Measurements from ENCODE around the gene GSPT1.

The GSPT1 gene

DNA sequence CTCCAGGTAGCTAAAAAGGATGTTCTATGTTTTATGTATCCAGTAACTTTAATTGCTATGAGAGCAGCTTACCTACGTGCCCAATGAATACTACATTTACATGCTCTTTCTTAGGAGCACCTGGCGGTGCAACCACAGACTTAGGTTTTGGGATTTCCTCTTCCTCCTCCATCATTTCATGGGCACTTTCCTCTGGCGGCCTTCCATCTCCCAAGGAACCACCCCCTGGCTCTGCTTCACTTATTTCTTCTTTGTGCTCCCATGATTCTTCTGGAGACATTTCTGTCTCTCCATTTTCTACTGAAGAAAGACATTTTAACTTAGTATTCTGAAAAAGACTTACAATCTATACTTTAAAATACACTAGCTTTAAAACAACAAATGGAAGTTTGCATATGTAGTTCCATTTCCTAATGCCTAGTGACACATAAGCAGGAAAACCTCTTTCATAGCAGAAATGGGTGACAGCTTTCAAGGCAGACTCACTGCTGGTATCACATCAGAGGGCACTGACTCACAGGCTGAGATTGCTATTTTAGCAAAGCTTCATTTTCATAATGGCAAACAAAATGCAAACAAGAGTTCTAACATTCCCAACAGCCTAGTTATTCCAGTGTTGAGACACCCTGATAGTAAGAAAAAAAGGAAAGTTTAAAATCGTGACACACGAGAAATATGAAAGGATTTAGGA lies 19.1 kb downstream of the GSPT1 start:
- Histone ChIP-seq H3K9me3 (ENCODE audit: low read length) (no peaks in the 10 kb centered on the region), H3K27me3 (ENCODE audit: insufficient read depth, low read length) (no peaks in the 10 kb centered on the region), H3K36me3 (ENCODE audit: insufficient read depth, low read length) (peaks cover 30% of the 10 kb centered on the region), H3K4me1 (ENCODE audit: insufficient read depth, low read length) (no peaks in the 10 kb centered on the region), H2AFZ (ENCODE audit: low read depth, low read length) (no peak overlapping the region), H3K4me3 (ENCODE audit: low read length) (no peak overlapping the region)

- Histone ChIP-seq H3K27me3 (ENCODE audit: insufficient read depth, low read length) (no peaks in the 10 kb centered on the region), H3K9me3 (ENCODE audit: low read length) (no peaks in the 10 kb centered on the region), H3K4me3 (ENCODE audit: low read length) (no peak overlapping the region), H2AFZ (ENCODE audit: low read depth, low read length) (no peak overlapping the region), H3K4me1 (ENCODE audit: insufficient read depth, low read length) (no peaks in the 10 kb centered on the region), H3K36me3 (ENCODE audit: insufficient read depth, low read length) (peaks cover 38% of the 10 kb centered on the region)
These were observed 22.2 kb downstream of the GSPT1 start for GRCh38 chr16:11893571-11893970.

DNA sequence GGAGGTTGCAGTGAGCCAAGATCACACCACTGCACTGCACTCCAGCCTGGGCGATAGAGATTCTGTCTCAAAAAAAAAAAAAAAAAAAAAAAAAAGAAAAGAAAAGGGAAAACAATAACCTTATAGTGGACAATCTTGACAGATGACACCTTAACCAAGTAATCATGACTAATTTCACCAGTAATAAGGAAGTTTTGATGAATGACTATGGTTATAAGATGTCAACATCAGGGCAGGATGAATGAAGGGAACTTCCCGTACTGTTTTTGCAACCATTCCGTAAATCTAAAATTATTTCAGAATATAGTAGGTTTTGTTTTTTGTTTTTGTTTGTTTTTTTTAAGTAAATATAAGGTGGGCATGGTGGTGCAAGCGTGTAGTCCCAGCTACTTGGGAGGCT lies 23.0 kb downstream of the GSPT1 start:
- H3K36me3 ChIP-seq (ENCODE audit: insufficient read depth, low read length) = peaks cover 42% of the 10 kb centered on the region

DNA sequence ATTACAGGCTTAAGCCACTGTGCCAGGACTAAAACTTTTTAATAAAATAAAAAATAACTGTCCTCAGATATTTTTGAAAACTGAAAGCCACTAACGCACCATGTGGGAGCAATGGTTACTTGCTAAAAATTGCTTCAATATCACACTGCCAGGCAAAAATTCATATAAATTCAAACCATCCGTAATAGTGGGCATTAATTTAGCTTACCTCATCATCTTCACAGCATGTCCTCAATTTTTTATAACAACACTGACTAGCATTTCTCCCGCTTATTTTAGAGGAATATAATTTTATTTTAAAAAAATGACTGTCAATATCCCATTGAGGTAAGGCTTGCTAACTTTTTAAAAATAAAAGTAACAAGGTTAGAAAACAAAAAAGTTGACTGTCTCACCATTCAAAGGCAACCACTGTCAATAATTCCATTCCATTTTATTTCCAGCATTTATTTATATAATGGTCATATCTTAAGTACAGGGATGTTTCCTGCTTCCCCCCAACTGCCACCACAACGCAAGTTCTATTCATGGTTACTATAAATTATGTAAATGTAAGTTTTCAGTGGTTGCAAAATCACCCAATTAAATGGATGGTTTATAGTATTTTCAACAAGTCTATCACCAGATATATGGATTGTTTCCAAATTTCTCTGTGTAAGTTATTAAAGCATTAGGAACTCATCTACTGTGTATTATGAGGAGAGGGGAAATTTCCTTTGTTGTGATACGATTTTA lies 25.4 kb downstream of the GSPT1 start:
- Histone ChIP-seq H3K36me3 (ENCODE audit: insufficient read depth, low read length) (peaks cover 64% of the 10 kb centered on the region), H2AFZ (ENCODE audit: low read depth, low read length) (no peak overlapping the region), H3K4me3 (ENCODE audit: low read length) (no peak overlapping the region), H3K9me3 (ENCODE audit: low read length) (no peaks in the 10 kb centered on the region), H3K27me3 (ENCODE audit: insufficient read depth, low read length) (no peaks in the 10 kb centered on the region), H3K4me1 (ENCODE audit: insufficient read depth, low read length) (no peaks in the 10 kb centered on the region)

More for the DNA sequence above, 23.0 kb downstream of the GSPT1 start:
- Histone ChIP-seq H3K4me3 (ENCODE audit: low read length) (no peak overlapping the region), H3K4me1 (ENCODE audit: insufficient read depth, low read length) (no peaks in the 10 kb centered on the region), H3K27me3 (ENCODE audit: insufficient read depth, low read length) (no peaks in the 10 kb centered on the region), H2AFZ (ENCODE audit: low read depth, low read length) (no peak overlapping the region), H3K9me3 (ENCODE audit: low read length) (no peaks in the 10 kb centered on the region)

DNA sequence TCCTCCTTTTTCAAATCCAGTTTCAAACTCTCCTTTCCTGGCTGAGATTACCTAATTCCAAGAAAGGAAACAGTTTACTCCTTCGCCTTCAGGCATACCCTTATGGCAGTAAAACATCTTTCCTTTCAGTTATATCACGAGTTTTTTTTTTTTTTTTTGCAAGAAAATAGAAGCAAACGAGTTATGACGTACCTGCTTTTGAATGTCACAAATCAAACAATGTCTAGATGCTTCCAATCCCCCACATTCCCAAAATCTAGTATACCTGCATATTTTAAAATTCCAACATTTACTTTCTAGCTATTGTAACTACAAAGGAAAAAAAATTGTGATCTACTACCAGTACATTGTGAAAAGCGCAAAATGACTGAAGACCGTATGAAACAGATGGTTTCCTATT lies 28.9 kb downstream of the GSPT1 start:
- Histone ChIP-seq H3K4me1 (ENCODE audit: insufficient read depth, low read length) (no peaks in the 10 kb centered on the region), H3K27me3 (ENCODE audit: insufficient read depth, low read length) (no peaks in the 10 kb centered on the region), H3K9me3 (ENCODE audit: low read length) (no peaks in the 10 kb centered on the region), H3K36me3 (ENCODE audit: insufficient read depth, low read length) (peaks cover 63% of the 10 kb centered on the region), H3K4me3 (ENCODE audit: low read length) (no peak overlapping the region), H2AFZ (ENCODE audit: low read depth, low read length) (no peak overlapping the region)

DNA sequence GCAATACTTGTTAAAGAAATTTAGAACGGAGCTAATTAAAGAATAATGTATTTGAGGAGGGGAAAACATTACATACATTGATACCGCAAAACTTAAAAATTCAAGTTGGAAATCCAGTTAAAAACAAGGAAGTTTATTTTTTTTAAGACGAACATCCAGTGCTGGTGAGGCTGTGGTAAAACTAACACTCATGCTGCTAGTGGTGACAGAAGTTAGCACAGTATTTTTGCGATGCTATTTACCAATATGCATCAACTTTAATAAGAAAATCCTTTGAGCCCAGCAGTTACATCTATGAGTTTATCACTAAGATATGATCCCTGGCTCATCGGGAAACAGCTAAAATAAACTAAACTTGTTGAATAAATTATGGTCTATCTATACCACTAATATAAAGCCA lies 31.7 kb downstream of the GSPT1 start:
- no peaks in the 10 kb centered on the region for H3K27me3 ChIP-seq (ENCODE audit: insufficient read depth, low read length)
- no peak overlapping the region for H2AFZ ChIP-seq (ENCODE audit: low read depth, low read length)
- no peak overlapping the region for H3K4me3 ChIP-seq (ENCODE audit: low read length)
- H3K4me1 ChIP-seq (ENCODE audit: insufficient read depth, low read length) = no peaks in the 10 kb centered on the region
- no peaks in the 10 kb centered on the region for H3K9me3 ChIP-seq (ENCODE audit: low read length)
- H3K36me3 ChIP-seq (ENCODE audit: insufficient read depth, low read length) = peaks cover 75% of the 10 kb centered on the region

GRCh38 chr16:11880007-11880406 lies 35.7 kb downstream of the GSPT1 start:
- H3K27me3 ChIP-seq (ENCODE audit: insufficient read depth, low read length) = no peaks in the 10 kb centered on the region
- no peaks in the 10 kb centered on the region for H3K4me1 ChIP-seq (ENCODE audit: insufficient read depth, low read length)
- H2AFZ ChIP-seq (ENCODE audit: low read depth, low read length) = no peak overlapping the region
- H3K4me3 ChIP-seq (ENCODE audit: low read length) = no peak overlapping the region
- H3K36me3 ChIP-seq (ENCODE audit: insufficient read depth, low read length) = peaks cover 68% of the 10 kb centered on the region
- H3K9me3 ChIP-seq (ENCODE audit: low read length) = no peaks in the 10 kb centered on the region

- Histone ChIP-seq H3K4me3 (ENCODE audit: low read length) (no peak overlapping the region), H3K36me3 (ENCODE audit: insufficient read depth, low read length) (peaks cover 64% of the 10 kb centered on the region), H3K27me3 (ENCODE audit: insufficient read depth, low read length) (no peaks in the 10 kb centered on the region), H3K4me1 (ENCODE audit: insufficient read depth, low read length) (no peaks in the 10 kb centered on the region), H2AFZ (ENCODE audit: low read depth, low read length) (no peak overlapping the region), H3K9me3 (ENCODE audit: low read length) (no peaks in the 10 kb centered on the region)
These were observed 38.4 kb downstream of the GSPT1 start for GRCh38 chr16:11877374-11877773.

GRCh38 chr16:11876306-11876705 lies 39.5 kb downstream of the GSPT1 start:
- peaks cover 60% of the 10 kb centered on the region for H3K36me3 ChIP-seq (ENCODE audit: insufficient read depth, low read length)

DNA sequence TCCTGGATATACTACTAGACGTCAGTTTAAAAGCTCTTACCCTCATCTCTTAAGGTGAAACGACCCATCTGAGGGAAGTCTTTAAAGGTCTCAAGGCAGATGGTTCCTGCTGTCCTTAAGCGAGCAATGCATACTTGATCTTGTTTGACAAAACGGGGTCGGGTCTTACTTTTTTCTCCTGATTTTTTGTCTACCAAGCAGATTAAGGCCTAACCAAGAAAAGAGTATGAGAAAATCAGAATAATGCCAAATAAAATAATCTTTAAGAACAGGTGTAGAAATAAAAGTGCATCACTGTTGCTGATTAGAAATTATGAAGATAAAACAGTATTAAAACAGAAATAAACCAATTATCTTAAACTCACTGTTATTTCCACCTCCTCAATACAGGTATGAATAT lies 40.0 kb downstream of the GSPT1 start:
- Histone ChIP-seq H3K9me3 (ENCODE audit: low read length) (no peaks in the 10 kb centered on the region), H2AFZ (ENCODE audit: low read depth, low read length) (no peak overlapping the region), H3K36me3 (ENCODE audit: insufficient read depth, low read length) (peaks cover 60% of the 10 kb centered on the region), H3K4me1 (ENCODE audit: insufficient read depth, low read length) (no peaks in the 10 kb centered on the region), H3K4me3 (ENCODE audit: low read length) (no peak overlapping the region), H3K27me3 (ENCODE audit: insufficient read depth, low read length) (no peaks in the 10 kb centered on the region)

More at GRCh38 chr16:11876306-11876705, 39.5 kb downstream of the GSPT1 start:
- no peak overlapping the region for H2AFZ ChIP-seq (ENCODE audit: low read depth, low read length)
- no peak overlapping the region for H3K4me3 ChIP-seq (ENCODE audit: low read length)
- H3K27me3 ChIP-seq (ENCODE audit: insufficient read depth, low read length) = no peaks in the 10 kb centered on the region
- H3K4me1 ChIP-seq (ENCODE audit: insufficient read depth, low read length) = no peaks in the 10 kb centered on the region
- H3K9me3 ChIP-seq (ENCODE audit: low read length) = no peaks in the 10 kb centered on the region

GRCh38 chr16:11871193-11871592 lies 44.6 kb downstream of the GSPT1 start:
- H3K4me3 ChIP-seq (ENCODE audit: low read length) = no peak overlapping the region
- no peaks in the 10 kb centered on the region for H3K4me1 ChIP-seq (ENCODE audit: insufficient read depth, low read length)
- no peaks in the 10 kb centered on the region for H3K9me3 ChIP-seq (ENCODE audit: low read length)
- peaks cover 54% of the 10 kb centered on the region for H3K36me3 ChIP-seq (ENCODE audit: insufficient read depth, low read length)
- no peaks in the 10 kb centered on the region for H3K27me3 ChIP-seq (ENCODE audit: insufficient read depth, low read length)
- H2AFZ ChIP-seq (ENCODE audit: low read depth, low read length) = no peak overlapping the region

- no peaks in the 10 kb centered on the region for H3K4me1 ChIP-seq (ENCODE audit: insufficient read depth, low read length)
- peaks cover 46% of the 10 kb centered on the region for H3K36me3 ChIP-seq (ENCODE audit: insufficient read depth, low read length)
- H2AFZ ChIP-seq (ENCODE audit: low read depth, low read length) = no peak overlapping the region
- no peaks in the 10 kb centered on the region for H3K9me3 ChIP-seq (ENCODE audit: low read length)
- H3K27me3 ChIP-seq (ENCODE audit: insufficient read depth, low read length) = no peaks in the 10 kb centered on the region
- H3K4me3 ChIP-seq (ENCODE audit: low read length) = no peak overlapping the region
These were observed 45.4 kb downstream of the GSPT1 start for GRCh38 chr16:11870399-11870798.

DNA sequence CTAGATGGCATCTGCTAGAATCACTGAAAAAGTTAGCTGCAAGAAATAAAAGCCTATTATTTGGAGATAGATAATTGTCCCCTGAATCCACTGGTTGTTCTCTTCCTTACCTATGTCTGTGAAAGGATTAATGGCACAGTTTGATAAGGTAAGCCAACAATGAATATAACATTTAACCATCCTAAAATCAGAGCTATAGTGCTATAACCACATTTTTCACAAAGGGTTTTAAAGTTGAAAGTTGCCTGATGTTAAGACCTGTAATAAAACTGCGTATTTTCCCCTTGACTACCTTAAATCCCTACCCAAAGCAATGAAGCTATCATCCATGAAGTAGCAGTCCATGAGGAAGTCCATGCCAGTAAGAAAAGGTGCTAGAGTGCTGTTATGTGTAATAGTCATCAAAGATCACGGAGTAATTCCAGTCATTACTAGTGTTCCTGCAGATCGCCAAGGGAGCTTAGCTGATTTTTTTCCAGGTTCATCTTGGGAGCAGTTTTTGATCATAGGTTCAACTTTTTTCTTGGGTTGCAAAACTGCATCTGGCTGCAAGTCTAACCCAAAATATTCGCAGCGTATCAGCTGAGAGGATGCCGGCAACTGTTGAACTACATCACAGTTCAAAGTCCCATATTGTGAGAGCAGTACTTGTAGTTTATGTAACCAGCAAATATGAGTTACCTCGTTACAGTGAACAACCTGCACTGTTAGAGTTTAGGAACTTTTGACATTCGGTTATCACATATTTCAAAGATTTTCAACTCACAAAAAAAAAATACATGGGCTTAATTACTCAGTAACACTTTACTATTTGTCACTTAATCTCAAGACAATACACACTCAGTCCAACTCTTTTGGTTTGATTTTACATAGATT lies 46.2 kb downstream of the GSPT1 start:
- Histone ChIP-seq H3K27me3 (ENCODE audit: insufficient read depth, low read length) (no peaks in the 10 kb centered on the region), H3K4me3 (ENCODE audit: low read length) (no peak overlapping the region), H3K9me3 (ENCODE audit: low read length) (no peaks in the 10 kb centered on the region), H2AFZ (ENCODE audit: low read depth, low read length) (no peak overlapping the region), H3K36me3 (ENCODE audit: insufficient read depth, low read length) (peaks cover 42% of the 10 kb centered on the region), H3K4me1 (ENCODE audit: insufficient read depth, low read length) (no peaks in the 10 kb centered on the region)

All from neuron (in vitro differentiated cells).